Karpas-422 (cell line): ENCODE data around the gene TPSB2. TPM values are rescaled to one million over a fixed set of nuclear protein-coding genes. Genes with fewer than 3 reads are reported as not detected.
"Not testable (repeated sequence)": the region's sequence is repeated elsewhere in the genome, so short reads cannot be mapped to it uniquely, and the experiment has no call there.

Experiments
- DNase-seq: peaks from one replicate; pipeline ENCODE4 v3.0.0-alpha.2; 2015
- H2AFZ ChIP-seq: fragments of 200-600 bp; sonication (generic); 2 replicates; pipeline ENCODE4 v1.6.1; 2014; ENCODE audit warnings: antibody characterized with exemption, low read length, mixed read lengths
- H3K27ac ChIP-seq: fragments of 200-600 bp; sonication (generic); 2 replicates; pipeline ENCODE4 v1.5.1; 2014; ENCODE audit warnings: mild to moderate bottlenecking, low read length, moderate library complexity
- H3K27me3 ChIP-seq: fragments of 200-600 bp; sonication (generic); 2 replicates; pipeline ENCODE4 v1.6.1; 2014; ENCODE audit warnings: low read length, mixed read lengths
- H3K36me3 ChIP-seq: fragments of 200-600 bp; sonication (generic); 2 replicates; pipeline ENCODE4 v1.6.1; 2014; ENCODE audit warnings: low read length, mixed read lengths; ENCODE audit not compliant: insufficient read depth
- H3K4me1 ChIP-seq: fragments of 200-600 bp; sonication (generic); 2 replicates; pipeline ENCODE4 v1.6.1; 2014; ENCODE audit warnings: mild to moderate bottlenecking, low read length, mixed read lengths
- H3K4me2 ChIP-seq: fragments of 200-600 bp; sonication (generic); 2 replicates; pipeline ENCODE4 v1.6.1; 2014; ENCODE audit warnings: low read length, low read depth, mild to moderate bottlenecking; ENCODE audit not compliant: poor library complexity, severe bottlenecking
- H3K4me3 ChIP-seq: fragments of 200-600 bp; sonication (generic); 2 replicates; pipeline ENCODE4 v1.5.1; 2014; ENCODE audit warnings: mild to moderate bottlenecking, antibody characterized with exemption, low read length, mixed read lengths
- H3K79me2 ChIP-seq: fragments of 200-600 bp; sonication (generic); 2 replicates; pipeline ENCODE4 v1.6.1; 2014; ENCODE audit warnings: mild to moderate bottlenecking, low read length, mixed read lengths
- H3K9ac ChIP-seq: fragments of 200-600 bp; sonication (generic); 2 replicates; pipeline ENCODE4 v1.6.0; 2014; ENCODE audit warnings: low read length
- H3K9me2 ChIP-seq: fragments of 200-600 bp; sonication (generic), shearing (Covaris generic); replicated peaks from 2 replicates; pipeline ENCODE4 v1.6.0; 2014; ENCODE audit warnings: mild to moderate bottlenecking, low read length, moderate library complexity; ENCODE audit not compliant: insufficient read depth
- H3K9me3 ChIP-seq: fragments of 300-700, 200-600 bp; sonication (generic); 2 replicates; pipeline ENCODE4 v1.6.1; 2014; ENCODE audit warnings: low read length, mixed read lengths
- H4K20me1 ChIP-seq: fragments of 200-600 bp; sonication (generic); 2 replicates; pipeline ENCODE4 v1.6.1; 2014; ENCODE audit warnings: mild to moderate bottlenecking, antibody characterized with exemption, low read length, low read depth; ENCODE audit not compliant: insufficient read depth
- total RNA-seq: library from RNA; depleted of rRNA; stranded (reverse); fragments of >200 nt; shearing (Covaris generic); gene quantifications from 2 replicates; pipeline ENCODE4 v1.2.3, GENCODE V29; 2014; ENCODE audit warnings: low replicate concordance; rRNA removed

Gene TPSB2
- total RNA-seq, result not detected in 2 replicates

DNA sequence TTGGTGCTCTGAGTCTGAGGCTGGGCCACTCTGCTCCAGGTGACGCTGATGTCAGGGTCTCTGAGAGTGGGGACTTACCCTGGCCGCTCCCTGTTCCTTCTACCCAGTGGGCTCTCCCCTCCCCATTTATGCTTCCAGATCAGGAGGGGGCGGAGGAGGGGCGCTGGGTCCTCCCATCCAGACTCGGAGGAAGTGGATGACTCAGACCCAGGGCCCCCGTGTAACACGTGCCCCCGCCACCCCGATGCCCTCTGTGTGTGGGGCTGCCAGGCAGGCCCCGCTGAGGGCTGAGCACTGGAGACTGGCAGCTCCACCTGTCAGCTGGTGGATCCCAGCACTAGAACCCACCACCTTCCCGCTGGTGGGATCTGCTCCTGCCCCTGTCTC lies at the start of gene TPSB2:
Gene TPSB2, minus strand, starts transcription at position 101 of the 387 bp plus-strand sequence. CDS start 233 bp downstream, outside the sequence.
- H3K4me3 ChIP-seq, H3K27ac ChIP-seq, H2AFZ ChIP-seq, H3K27me3 ChIP-seq, H3K9me3 ChIP-seq, H3K4me2 ChIP-seq, H4K20me1 ChIP-seq, H3K79me2 ChIP-seq, DNase-seq, H3K9ac ChIP-seq, H3K4me1 ChIP-seq, H3K9me2 ChIP-seq, H3K36me3 ChIP-seq: not testable (repeated sequence)

DNA sequence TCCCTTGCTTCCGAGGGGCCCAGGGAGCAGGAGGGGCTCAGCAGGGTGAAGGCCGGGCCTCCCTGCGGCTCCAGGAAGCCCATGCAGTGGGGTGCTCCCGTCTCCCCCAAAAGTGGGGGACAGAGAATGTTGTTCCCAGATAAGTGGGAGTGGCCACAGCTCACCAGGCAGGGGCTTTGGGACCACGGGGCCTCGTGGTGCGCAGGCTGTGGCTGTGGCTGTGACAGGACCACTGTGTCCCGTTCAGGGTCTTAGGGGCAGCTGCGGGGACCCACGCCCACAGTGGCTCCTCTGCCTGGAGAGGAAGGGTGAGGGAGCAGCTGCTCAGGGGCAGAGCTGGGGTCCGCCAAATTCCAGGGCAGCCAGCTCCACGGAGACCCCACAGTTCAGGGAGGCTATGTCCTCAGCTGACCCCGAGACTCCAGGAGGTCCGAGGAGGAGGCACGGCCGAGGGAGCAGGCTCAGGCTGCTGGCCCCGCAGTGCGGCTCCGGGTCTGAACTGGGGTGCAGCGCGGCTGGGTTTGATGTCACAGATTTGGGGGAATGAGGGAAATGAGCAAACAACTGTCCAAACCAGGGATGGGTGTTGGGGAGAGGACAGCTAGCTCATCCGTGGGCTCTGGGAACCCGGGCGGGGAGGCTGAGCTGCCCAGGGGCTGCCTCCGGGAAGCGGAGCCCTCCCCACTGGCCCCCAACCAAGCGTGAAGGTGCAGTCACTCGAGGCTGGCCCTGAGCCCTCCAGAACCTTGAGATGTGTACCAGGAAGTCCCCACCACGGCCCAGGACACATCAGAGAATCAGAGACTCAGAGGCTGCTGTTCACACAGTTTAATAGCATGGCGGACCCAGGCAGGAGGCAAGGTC lies 49.3 kb upstream of the TPSB2 start:
- Histone ChIP-seq H2AFZ (no peak overlapping the region), H3K27me3 (no peaks in the 10 kb centered on the region), H3K4me2 (no peak overlapping the region), H4K20me1 (peaks cover 5% of the 10 kb centered on the region; the same call in 1 of the 2 replicates), H3K4me3 (no peak overlapping the region), H3K4me1 (peaks cover 2% of the 10 kb centered on the region; the same call in 1 of the 2 replicates), H3K9me2 (no peaks in the 10 kb centered on the region), H3K9me3 (no peaks in the 10 kb centered on the region), H3K9ac (no peak overlapping the region), H3K36me3 (no peaks in the 10 kb centered on the region), H3K27ac (no peak overlapping the region), H3K79me2 (no peaks in the 10 kb centered on the region)
- no peak for DNase-seq

DNA sequence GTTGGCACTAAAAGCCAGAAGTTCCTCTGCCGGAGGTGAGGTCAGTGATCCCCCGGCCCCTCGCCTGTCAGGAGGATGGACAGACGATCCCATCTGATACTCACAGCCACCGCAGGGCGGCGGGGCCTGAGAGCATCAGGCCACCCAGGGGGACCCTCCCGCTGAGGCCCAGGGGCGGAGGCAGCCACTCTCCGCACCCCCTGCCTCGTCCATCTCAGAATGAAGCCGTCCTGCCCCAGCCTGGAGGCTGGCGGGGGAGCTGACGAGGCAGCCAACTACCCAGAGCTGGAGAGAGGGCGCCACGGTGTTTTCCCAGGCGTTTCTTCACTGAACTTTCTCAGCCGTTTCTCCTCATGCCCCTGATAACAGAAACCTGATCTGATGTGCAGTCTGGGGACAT lies 48.5 kb upstream of the TPSB2 start:
- H3K4me1 ChIP-seq, result peaks cover 2% of the 10 kb centered on the region; the same call in 1 of the 2 replicates
- H3K9ac ChIP-seq, result no peak overlapping the region
- no peaks in the 10 kb centered on the region for H3K9me2 ChIP-seq
- no peaks in the 10 kb centered on the region for H3K36me3 ChIP-seq
- H2AFZ ChIP-seq, result no peak overlapping the region
- no peak overlapping the region for H3K27ac ChIP-seq
- no peaks in the 10 kb centered on the region for H3K9me3 ChIP-seq
- no peak overlapping the region for H3K4me2 ChIP-seq
- no peak for DNase-seq
- no peaks in the 10 kb centered on the region for H3K27me3 ChIP-seq
- H4K20me1 ChIP-seq, result peaks cover 5% of the 10 kb centered on the region; the same call in 1 of the 2 replicates
- no peaks in the 10 kb centered on the region for H3K79me2 ChIP-seq
- H3K4me3 ChIP-seq, result no peak overlapping the region

DNA sequence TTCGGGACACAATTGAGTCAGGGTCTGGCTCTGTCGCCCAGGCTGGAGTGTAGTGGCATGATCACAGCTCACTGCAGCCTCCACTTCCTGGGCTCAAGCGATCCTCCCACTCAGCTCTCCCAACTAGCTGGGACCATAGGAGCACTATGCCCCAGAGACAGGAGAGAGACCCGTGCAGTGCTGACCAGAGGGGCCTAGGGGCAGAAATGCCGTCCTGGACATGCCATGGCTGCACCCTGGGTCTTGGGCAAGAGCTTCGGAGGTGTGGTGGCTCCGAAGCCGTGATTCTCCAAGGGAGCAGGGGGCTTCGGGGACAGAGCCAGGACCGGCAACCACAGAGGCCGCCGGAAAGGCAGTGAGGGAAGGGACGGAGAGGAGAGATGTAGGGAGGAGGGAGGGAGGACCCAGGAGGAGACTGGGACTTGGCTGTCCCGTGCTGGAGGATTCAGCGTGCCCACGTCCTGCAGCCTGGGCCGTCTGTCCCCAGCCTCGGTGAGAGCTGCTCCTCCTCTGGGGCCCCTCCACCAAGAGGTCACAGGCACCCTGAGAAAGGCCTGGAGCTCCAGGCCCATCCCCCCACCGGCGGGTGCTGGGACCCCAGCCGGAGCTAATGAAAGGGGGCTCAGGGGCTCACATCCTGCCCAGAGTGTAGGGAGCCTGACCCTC lies 47.8 kb upstream of the TPSB2 start:
- Histone ChIP-seq H3K9me3 (no peaks in the 10 kb centered on the region), H3K27me3 (no peaks in the 10 kb centered on the region), H3K27ac (no peak overlapping the region), H3K79me2 (no peaks in the 10 kb centered on the region), H3K4me3 (no peak overlapping the region), H3K4me2 (no peak overlapping the region), H2AFZ (no peak overlapping the region), H3K9ac (no peak overlapping the region), H3K4me1 (peaks cover 2% of the 10 kb centered on the region; the same call in 1 of the 2 replicates), H3K9me2 (no peaks in the 10 kb centered on the region), H4K20me1 (peaks cover 5% of the 10 kb centered on the region; the same call in 1 of the 2 replicates), H3K36me3 (no peaks in the 10 kb centered on the region)
- DNase-seq, result no peak

DNA sequence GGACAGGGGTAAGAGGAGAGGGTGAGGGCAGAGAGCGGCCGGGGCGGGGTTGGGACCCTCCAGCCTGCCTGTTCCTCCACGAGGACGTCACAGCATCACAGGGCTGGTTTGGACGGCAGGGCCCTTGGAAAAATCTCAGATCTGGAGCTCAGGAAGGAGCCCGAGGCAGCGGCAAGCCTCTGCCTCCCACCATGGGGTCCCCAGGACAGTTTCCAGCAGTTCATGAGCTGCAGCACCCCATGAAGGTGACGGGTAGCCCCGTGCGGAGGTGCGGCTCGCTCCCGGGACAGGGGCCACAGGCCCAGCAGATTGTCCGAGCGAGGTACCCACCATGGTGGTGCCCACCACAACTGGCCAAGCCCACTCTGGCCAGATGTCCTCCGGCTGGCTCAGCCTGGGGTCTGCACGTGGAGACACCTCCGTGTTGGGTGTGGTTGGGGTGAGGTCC lies 47.2 kb upstream of the TPSB2 start:
- no peaks in the 10 kb centered on the region for H3K27me3 ChIP-seq
- no peaks in the 10 kb centered on the region for H3K9me2 ChIP-seq
- peaks cover 7% of the 10 kb centered on the region; the same call in 1 of the 2 replicates for H4K20me1 ChIP-seq
- H3K36me3 ChIP-seq, result no peaks in the 10 kb centered on the region
- no peak overlapping the region for H3K9ac ChIP-seq
- no peak for DNase-seq
- no peaks in the 10 kb centered on the region for H3K9me3 ChIP-seq
- peaks cover 2% of the 10 kb centered on the region for H3K4me1 ChIP-seq
- H3K4me3 ChIP-seq, result no peak overlapping the region
- H2AFZ ChIP-seq, result no peak overlapping the region
- H3K79me2 ChIP-seq, result no peaks in the 10 kb centered on the region
- no peak overlapping the region for H3K27ac ChIP-seq
- no peak overlapping the region for H3K4me2 ChIP-seq

DNA sequence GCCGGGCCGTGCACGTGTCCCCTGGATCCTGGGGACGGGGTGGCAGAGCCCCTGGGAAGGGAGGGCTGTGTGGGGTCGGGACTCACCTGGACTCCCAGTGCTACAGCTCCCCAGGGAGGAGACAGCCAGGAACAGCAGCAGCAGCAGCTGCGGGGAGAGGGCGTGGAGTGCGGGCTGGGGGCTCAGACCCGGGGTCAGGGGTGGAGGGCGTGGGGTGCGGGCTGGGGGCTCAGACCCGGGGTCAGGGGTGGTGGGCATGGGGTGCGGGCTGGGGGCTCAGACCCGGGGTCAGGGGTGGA lies 46.5 kb upstream of the TPSB2 start:
- H2AFZ ChIP-seq, result no peak overlapping the region
- no peak for DNase-seq
- no peak overlapping the region for H3K4me3 ChIP-seq

DNA sequence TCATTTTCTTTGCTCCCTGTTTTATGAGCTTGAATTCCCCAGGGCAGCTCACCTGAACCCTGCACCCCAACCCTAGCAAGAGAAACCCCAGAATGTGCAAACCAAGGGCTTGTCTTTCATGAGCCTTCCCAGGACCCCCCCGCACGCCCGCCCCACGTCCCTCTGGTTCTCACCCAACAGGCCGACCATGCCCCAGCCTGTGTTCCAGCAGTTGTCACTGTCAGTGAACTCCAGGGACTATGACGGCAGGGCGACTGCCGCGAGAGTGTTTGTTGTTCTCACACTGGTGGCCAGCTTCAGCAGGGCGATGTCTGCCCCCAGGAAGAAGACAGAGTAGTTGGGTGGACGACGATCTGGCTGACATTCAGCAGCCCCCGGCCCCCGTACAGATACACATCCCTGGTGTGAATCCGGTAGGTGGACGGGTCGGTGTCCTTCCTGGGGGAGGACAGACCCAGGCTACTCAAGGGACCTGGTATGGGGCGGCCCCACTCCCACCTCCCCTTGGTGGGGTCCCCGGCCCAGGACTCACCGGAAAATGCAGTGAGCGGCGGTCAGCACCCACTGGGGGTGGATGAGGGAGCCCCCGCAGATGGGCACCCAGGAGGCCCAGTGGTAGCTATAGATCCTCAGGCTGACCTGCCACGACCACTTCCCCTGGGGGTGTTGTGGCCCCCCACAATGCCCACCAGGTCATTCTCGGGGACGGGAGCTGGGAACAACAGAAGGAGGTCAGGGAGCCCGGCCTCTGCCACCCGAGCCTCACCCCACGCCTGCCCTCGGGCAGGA lies 46.0 kb upstream of the TPSB2 start:
- H3K4me1 ChIP-seq, result peaks cover 13% of the 10 kb centered on the region
- H4K20me1 ChIP-seq, result peaks cover 9% of the 10 kb centered on the region; the same call in 1 of the 2 replicates
- no peak overlapping the region for H2AFZ ChIP-seq
- H3K9me3 ChIP-seq, result no peaks in the 10 kb centered on the region
- H3K4me2 ChIP-seq, result no peak overlapping the region
- no peak overlapping the region for H3K27ac ChIP-seq
- no peaks in the 10 kb centered on the region for H3K9me2 ChIP-seq
- no peak overlapping the region for H3K4me3 ChIP-seq
- no peaks in the 10 kb centered on the region for H3K79me2 ChIP-seq
- no peak overlapping the region for H3K9ac ChIP-seq
- no peaks in the 10 kb centered on the region for H3K36me3 ChIP-seq
- DNase-seq, result no peak
- H3K27me3 ChIP-seq, result no peaks in the 10 kb centered on the region

More for the DNA sequence above, 46.5 kb upstream of the TPSB2 start:
- Histone ChIP-seq H4K20me1 (peaks cover 9% of the 10 kb centered on the region; the same call in 1 of the 2 replicates), H3K36me3 (no peaks in the 10 kb centered on the region), H3K9me2 (no peaks in the 10 kb centered on the region), H3K9me3 (no peaks in the 10 kb centered on the region), H3K9ac (no peak overlapping the region), H3K4me1 (peaks cover 8% of the 10 kb centered on the region), H3K4me2 (no peak overlapping the region), H3K27ac (no peak overlapping the region), H3K27me3 (no peaks in the 10 kb centered on the region), H3K79me2 (no peaks in the 10 kb centered on the region)

DNA sequence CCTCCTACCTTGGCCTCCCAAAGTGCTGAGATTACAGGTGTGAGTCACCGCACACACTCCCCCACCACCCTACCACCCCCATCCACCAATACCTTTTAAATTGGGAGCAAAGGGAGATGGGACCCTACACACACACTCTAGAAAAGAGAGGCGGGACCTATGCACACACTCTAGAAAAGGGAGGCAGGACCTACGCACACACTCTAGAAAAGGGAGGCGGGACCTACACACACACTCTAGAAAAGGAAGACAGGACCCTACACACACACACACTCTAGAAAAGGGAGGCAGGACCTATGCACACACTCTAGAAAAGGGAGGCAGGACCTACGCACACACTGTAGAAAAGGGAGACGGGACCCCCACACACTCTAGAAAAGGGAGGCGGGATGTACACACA lies 44.8 kb upstream of the TPSB2 start:
- H3K4me2 ChIP-seq, result no peak overlapping the region
- H2AFZ ChIP-seq, result no peak overlapping the region
- H3K4me1 ChIP-seq, result peaks cover 13% of the 10 kb centered on the region
- no peak for DNase-seq
- no peaks in the 10 kb centered on the region for H3K79me2 ChIP-seq
- no peaks in the 10 kb centered on the region for H3K9me2 ChIP-seq
- no peak overlapping the region for H3K27ac ChIP-seq
- H3K36me3 ChIP-seq, result no peaks in the 10 kb centered on the region
- no peak overlapping the region for H3K9ac ChIP-seq
- H3K27me3 ChIP-seq, result no peaks in the 10 kb centered on the region
- peaks cover 4% of the 10 kb centered on the region; the same call in 1 of the 2 replicates for H4K20me1 ChIP-seq
- H3K9me3 ChIP-seq, result no peaks in the 10 kb centered on the region
- no peak overlapping the region for H3K4me3 ChIP-seq
